ENCODE results near the gene PDE11A. TPM values are rescaled to one million over a fixed set of nuclear protein-coding genes. Genes with fewer than 3 reads are reported as not detected.

The PDE11A gene
- total RNA-seq, 2 experiments from 2014 or later, result not detected

- Mint-ChIP-seq H3K9me3 (no peaks in the 10 kb centered on the region), H3K27me3 (peaks cover 7% of the 10 kb centered on the region), H3K36me3 (ENCODE audit: low read depth) (no peaks in the 10 kb centered on the region), H3K27ac (no peak overlapping the region), H3K4me3 (no peak overlapping the region), H3K4me1 (ENCODE audit: low read depth) (no peaks in the 10 kb centered on the region)
- TF ChIP-seq CTCF (IDR thresholded peaks at IDR 0.05), result no peak
- Histone ChIP-seq H3K36me3 (ENCODE audit: insufficient read depth, low read length) (no peaks in the 10 kb centered on the region), H3K4me3 (ENCODE audit: low read length) (no peak overlapping the region), H3K9me3 (ENCODE audit: control insufficient read depth in 1 of 2, insufficient read depth in 1 of 2, low read length in 2 of 2) (no peaks in the 10 kb centered on the region), H3K27ac (ENCODE audit: low read depth in 1 of 2, low read length in 2 of 2) (no peak overlapping the region), H3K27me3 (ENCODE audit: control insufficient read depth in 1 of 2, insufficient read depth in 2 of 2, low read length in 2 of 2) (peaks cover 2 to 4% of the 10 kb centered on the region in 2 experiments), H3K4me1 (ENCODE audit: insufficient read depth, low read length) (no peaks in the 10 kb centered on the region)
- ATAC-seq (ENCODE audit: poor library complexity) (no peak), DNase-seq (no peak)
- intact Hi-C loops (cut with DNase I, micrococcal nuclease), result no loop called here
- CTCF ChIA-PET, result no interaction called here
- POLR2A ChIA-PET, result no interaction called here
Measured at GRCh38 chr2:177709986-177710401, 362.6 kb downstream of the PDE11A start.

- Histone ChIP-seq H3K27ac (ENCODE audit: low read depth in 1 of 2, low read length in 2 of 2) (no peak overlapping the region), H3K9me3 (ENCODE audit: control insufficient read depth in 1 of 2, insufficient read depth in 1 of 2, low read length in 2 of 2) (no peaks in the 10 kb centered on the region), H3K36me3 (ENCODE audit: insufficient read depth, low read length) (no peaks in the 10 kb centered on the region), H3K4me3 (ENCODE audit: low read length) (no peak overlapping the region), H3K27me3 (ENCODE audit: control insufficient read depth in 1 of 2, insufficient read depth in 2 of 2, low read length in 2 of 2) (peaks cover 2 to 4% of the 10 kb centered on the region in 2 experiments), H3K4me1 (ENCODE audit: insufficient read depth, low read length) (no peaks in the 10 kb centered on the region)
- H3K9me3 Mint-ChIP-seq, result no peaks in the 10 kb centered on the region
- no peaks in the 10 kb centered on the region for H3K4me1 Mint-ChIP-seq (ENCODE audit: low read depth)
- H3K4me3 Mint-ChIP-seq, result no peak overlapping the region
- no peak overlapping the region for H3K27ac Mint-ChIP-seq
- ATAC-seq (ENCODE audit: poor library complexity) (no peak), DNase-seq (no peak)
- no peak for TF ChIP-seq CTCF (IDR thresholded peaks at IDR 0.05)
- intact Hi-C loops (cut with DNase I, micrococcal nuclease), result no loop called here
- ChIA-PET POLR2A (no interaction called here), CTCF (interaction anchor here (1.0 kb wide), 1 partner anchor 15 kb away, joined by 3 read pairs; no protein-coding TSS in a partner anchor)
- no peaks in the 10 kb centered on the region for H3K36me3 Mint-ChIP-seq (ENCODE audit: low read depth)
- peaks cover 7% of the 10 kb centered on the region for H3K27me3 Mint-ChIP-seq
Measured at GRCh38 chr2:177708660-177709444, 363.7 kb downstream of the PDE11A start.

GRCh38 chr2:177708106-177708505, 364.5 kb downstream of the PDE11A start:
- no peaks in the 10 kb centered on the region for H3K4me1 ChIP-seq (ENCODE audit: insufficient read depth, low read length)
- ChIA-PET CTCF (interaction anchor here (1.0 kb wide), 1 partner anchor 16 kb away, joined by 3 read pairs; no protein-coding TSS in a partner anchor), POLR2A (no interaction called here)
- H3K27me3 ChIP-seq (ENCODE audit: control insufficient read depth in 1 of 2, insufficient read depth in 2 of 2, low read length in 2 of 2), result peaks cover 2 to 4% of the 10 kb centered on the region in 2 experiments
- ATAC-seq (ENCODE audit: poor library complexity) (no peak), DNase-seq (no peak)
- Mint-ChIP-seq H3K4me1 (ENCODE audit: low read depth) (no peaks in the 10 kb centered on the region), H3K27me3 (peaks cover 7% of the 10 kb centered on the region), H3K36me3 (ENCODE audit: low read depth) (no peaks in the 10 kb centered on the region), H3K4me3 (no peak overlapping the region), H3K9me3 (no peaks in the 10 kb centered on the region), H3K27ac (no peak overlapping the region)
- no peak overlapping the region for H3K4me3 ChIP-seq (ENCODE audit: low read length)
- H3K27ac ChIP-seq (ENCODE audit: low read depth in 1 of 2, low read length in 2 of 2), result no peak overlapping the region
- no peak for TF ChIP-seq CTCF (IDR thresholded peaks at IDR 0.05)
- intact Hi-C loops (cut with DNase I, micrococcal nuclease), result no loop called here
- H3K9me3 ChIP-seq (ENCODE audit: control insufficient read depth in 1 of 2, insufficient read depth in 1 of 2, low read length in 2 of 2), result no peaks in the 10 kb centered on the region
- H3K36me3 ChIP-seq (ENCODE audit: insufficient read depth, low read length), result no peaks in the 10 kb centered on the region
